GM19043 (cell line): ENCODE results near the gene SF3A2.

Source experiments
- ATAC-seq: cut with Tn5 transposase; IDR thresholded peaks from one replicate; pipeline ENCODE4 v1.9.1; 2021; ENCODE audit warnings: low read depth; ENCODE audit not compliant: unreplicated experiment

The SF3A2 gene

GRCh38 chr19:2288338-2288817 lies 51.8 kb downstream of the SF3A2 start:
- ATAC-seq, result no peak

- ATAC-seq, result no peak
Measured at GRCh38 chr19:2288818-2289713, 52.4 kb downstream of the SF3A2 start.

GRCh38 chr19:2289714-2290435 lies 53.3 kb downstream of the SF3A2 start:
- no peak for ATAC-seq

- no peak for ATAC-seq
Measured at GRCh38 chr19:2290441-2291184, 54.0 kb downstream of the SF3A2 start.

GRCh38 chr19:2291185-2291751 lies 54.6 kb downstream of the SF3A2 start:
- no peak for ATAC-seq

- no peak for ATAC-seq
Measured at GRCh38 chr19:2294687-2295335, 58.2 kb downstream of the SF3A2 start.

GRCh38 chr19:2296141-2296540 lies 59.5 kb downstream of the SF3A2 start:
- ATAC-seq, result no peak
